HG02798 (cell line): ENCODE results near the gene RAB7A.

Experiments
- ATAC-seq: cut with Tn5 transposase; IDR thresholded peaks from one replicate; pipeline ENCODE4 v1.9.1; 2021; ENCODE audit warnings: mild to moderate bottlenecking; ENCODE audit not compliant: unreplicated experiment, poor library complexity

Gene RAB7A

GRCh38 chr3:128783774-128784173 is 57.8 kb downstream of the RAB7A start:
- ATAC-seq, result no peak

GRCh38 chr3:128784232-128784631 is 58.2 kb downstream of the RAB7A start:
- no peak for ATAC-seq

DNA sequence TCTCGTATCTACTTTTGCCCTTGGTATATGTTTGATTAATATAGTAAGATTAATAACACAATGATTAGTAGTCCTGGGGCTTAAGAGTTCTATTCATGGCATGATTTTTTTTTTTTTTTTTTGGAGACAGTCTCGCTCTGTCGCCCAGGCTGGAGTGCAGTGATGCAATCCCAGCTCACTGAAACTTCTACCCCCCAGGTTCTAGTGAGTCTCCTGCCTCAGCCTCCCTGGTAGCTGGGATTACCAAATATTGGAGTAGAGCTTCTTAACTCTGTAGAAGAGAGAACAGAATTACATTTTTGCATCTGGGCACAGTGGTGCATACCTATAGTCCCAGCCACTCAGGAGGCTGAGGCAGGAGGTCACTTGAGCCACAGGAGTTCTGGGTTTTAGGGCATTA is 58.9 kb downstream of the RAB7A start:
- ATAC-seq, result no peak

GRCh38 chr3:128786434-128787020 is 60.5 kb downstream of the RAB7A start:
- no peak for ATAC-seq

DNA sequence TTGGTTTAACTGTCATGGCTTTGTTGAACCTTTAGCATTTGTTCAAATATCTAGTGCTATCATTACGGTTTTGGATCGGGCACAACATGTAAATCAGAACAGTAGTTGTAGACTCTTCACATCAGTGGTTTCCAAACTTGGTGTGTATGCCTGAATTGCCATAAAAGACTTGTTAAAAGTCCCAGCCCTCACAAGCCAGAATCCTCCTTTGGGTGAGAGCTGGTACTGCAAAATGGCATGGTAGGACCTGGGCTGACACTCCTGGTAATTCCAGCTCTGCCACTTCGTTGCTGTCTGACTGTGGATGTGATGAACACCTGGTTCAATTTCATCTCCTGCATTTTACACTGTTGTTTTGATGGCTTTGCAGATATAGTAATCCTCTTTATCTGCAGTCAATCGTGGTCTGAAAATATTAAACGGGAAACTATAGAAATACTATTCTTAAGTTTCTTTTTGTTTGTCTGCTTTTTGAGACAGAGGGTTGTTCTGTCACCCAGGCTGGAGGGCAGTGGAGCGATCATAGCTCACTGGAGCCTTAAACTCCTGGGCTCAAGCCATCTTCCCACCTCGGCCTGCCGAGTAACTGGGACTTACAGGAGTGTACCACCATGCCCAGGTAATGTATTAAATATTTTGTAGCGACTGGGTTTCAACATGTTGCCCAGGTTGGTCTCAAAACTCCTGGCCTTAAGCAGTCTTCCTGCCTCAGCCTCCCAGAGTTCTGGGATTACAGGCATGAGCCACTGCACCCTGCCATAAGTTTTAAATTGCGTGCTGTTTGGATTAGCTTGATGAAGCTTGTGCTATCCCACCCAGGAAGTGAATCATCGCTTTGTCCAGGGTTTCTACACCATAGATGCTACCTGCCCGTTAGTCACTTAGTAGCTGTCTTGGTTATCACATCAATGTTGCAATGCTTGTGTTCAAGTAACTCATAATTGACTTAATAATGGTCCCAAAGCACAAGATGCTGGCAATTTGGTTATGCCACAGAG is 61.6 kb downstream of the RAB7A start:
- ATAC-seq, result peak; percentile 44

DNA sequence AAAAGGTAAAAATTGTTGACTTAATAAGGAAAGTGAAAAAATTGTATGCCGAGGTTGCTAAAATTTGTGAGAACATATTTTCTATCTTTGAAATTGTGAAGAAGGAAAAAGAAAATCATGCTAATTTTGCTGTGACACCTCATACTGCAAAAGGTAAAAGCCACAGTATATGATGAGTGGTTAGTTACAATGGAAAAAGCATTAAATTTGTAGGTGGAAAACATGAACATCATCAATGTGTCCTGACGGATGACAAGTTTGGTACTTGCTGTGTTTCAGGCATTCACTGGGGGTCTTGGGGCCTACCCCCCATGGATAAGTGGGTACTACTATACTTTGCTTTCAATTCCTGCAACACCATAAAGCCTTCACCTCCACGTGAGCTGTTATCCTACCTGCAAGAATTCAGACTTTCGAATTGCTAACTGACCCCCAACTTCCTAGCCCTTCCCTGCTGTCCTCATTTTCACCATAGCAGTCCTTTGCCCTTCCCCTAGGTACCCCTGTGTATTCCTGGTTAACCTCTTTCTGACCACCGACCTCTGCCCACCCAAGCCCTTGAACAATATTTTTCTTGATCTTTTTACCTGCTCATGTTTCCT is 62.4 kb downstream of the RAB7A start:
- ATAC-seq, result no peak

- peak; percentile 18 for ATAC-seq
Observed at GRCh38 chr3:128794067-128794768, 68.2 kb downstream of the RAB7A start.

- peak; percentile 82 for ATAC-seq
Observed at GRCh38 chr3:128794770-128795649, 69.0 kb downstream of the RAB7A start.

DNA sequence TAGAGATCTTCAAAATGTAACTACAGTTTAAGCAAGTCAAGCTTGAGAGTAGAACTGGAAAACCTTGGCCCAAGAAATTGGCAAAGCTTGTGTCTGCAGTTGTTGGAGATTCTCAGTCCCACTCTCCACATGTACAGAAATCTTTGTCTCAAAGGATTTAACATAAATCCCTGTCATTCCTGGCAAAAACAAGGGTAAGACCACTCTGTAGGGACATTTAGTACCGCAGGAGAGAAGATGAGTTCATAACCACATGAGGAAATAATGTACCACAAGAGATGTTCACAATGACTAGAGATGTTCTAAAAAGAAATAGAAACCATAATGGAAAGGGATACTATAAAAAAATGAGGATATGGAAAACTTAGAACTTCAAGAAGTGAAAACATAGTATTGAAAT is 73.7 kb downstream of the RAB7A start:
- no peak for ATAC-seq

- no peak for ATAC-seq
Observed at GRCh38 chr3:128800241-128801187, 74.5 kb downstream of the RAB7A start.

- ATAC-seq, result no peak
Observed at GRCh38 chr3:128801779-128802380, 75.9 kb downstream of the RAB7A start.

GRCh38 chr3:128803307-128803706 is 77.3 kb downstream of the RAB7A start:
- ATAC-seq, result no peak

- peak; percentile 89 for ATAC-seq
Observed at GRCh38 chr3:128804017-128804810, 78.2 kb downstream of the RAB7A start.

DNA sequence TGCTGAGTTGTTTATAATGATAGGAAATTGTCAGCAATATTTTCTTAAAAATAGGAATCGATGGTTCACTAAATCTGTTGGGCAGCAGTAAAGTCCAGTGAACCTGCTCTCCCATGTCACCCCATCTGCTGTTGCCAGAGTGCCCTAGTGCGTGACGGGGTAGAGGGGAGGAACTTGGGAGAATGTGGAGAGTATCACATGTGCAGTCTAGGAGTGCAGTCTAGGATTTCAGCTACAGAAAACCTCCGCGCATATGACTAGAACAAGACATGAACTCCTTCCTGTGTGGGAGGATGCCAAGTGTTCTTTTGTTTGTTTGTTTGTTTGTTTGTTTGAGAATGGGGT is 78.8 kb downstream of the RAB7A start:
- no peak for ATAC-seq

DNA sequence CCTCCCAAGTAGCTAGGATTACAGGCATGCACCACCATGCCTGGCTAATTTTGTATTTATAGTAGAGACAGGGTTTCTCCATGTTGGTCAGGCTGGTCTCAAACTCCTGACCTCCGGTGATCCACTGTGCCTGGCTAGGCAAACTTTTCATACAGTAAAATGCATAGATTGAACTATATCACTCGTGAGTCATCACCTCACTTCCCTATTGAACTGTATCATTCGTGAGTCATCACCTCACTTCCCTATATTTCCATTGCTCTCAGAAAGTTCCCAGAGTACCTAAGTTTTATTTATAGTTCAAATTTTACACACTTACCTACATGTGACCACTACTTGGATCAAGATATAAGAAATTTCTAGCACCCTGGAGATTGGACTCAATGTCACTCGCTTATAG is 79.8 kb downstream of the RAB7A start:
- ATAC-seq, result no peak

- no peak for ATAC-seq
Observed at GRCh38 chr3:128806588-128806987, 80.6 kb downstream of the RAB7A start.

GRCh38 chr3:128807186-128807830 is 81.3 kb downstream of the RAB7A start:
- no peak for ATAC-seq
